ENCODE measurements around the gene CIAO3. TPM values are rescaled to one million over a fixed set of nuclear protein-coding genes. Genes with fewer than 3 reads are reported as not detected.
A peak's percentile ranks its signal among the peaks of the same experiment; 100 is the strongest.

Gene CIAO3
- total and polyA plus RNA-seq, 8 donors: 11.1 to 72.9 (median 16.3) TPM

DNA sequence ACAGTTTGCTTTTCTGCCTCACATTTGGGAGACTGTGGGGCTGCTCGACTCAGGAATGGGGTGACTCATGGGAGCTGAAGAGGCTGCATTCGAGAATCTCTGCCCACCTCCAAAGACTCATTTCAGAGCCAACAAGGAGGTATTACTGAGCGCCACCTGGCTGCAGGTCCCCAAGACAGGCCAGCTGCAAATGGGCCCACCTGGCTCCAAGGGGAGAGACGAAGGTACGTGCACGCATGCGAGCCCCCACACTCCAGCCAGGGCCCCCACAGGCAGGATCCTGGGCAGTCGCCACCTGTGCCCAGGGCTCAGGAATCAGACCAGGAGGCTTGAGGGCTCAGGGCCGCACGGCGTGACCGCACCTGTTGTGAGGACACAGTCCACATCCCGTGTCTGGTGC, 7.9 kb downstream of the CIAO3 start:
- Histone ChIP-seq H3K9me3 (no peaks in the 10 kb centered on the region), H3K36me3 (peaks cover 0 to 38% (median 0%) of the 10 kb centered on the region in 3 donors), H3K4me1 (peaks cover under 1 to 7% (median 5%) of the 10 kb centered on the region in 3 donors), H3K4me3 (no peak overlapping the region), H3K27me3 (no peaks in the 10 kb centered on the region), H3K27ac (no peak overlapping the region)
- DNase-seq: peak in 3 of 6 donors; percentile 7 to 69 (median 13)
- no peak for ATAC-seq
- TF ChIP-seq CTCF (IDR thresholded peaks at IDR 0.05): no peak
- intact Hi-C loops (cut with DNase I): no loop called here
- 88 to 94% methylated on average over 13 of the region's 13 CpGs for WGBS, 2 donors
- FAIRE-seq: no peak

GRCh38 chr16:732332-732731, 8.5 kb downstream of the CIAO3 start:
- DNase-seq (no peak), ATAC-seq (no peak), FAIRE-seq (no peak)
- Histone ChIP-seq H3K27ac (no peak overlapping the region), H3K4me3 (no peak overlapping the region), H3K9me3 (no peaks in the 10 kb centered on the region), H3K36me3 (peaks cover 0 to 32% (median 0%) of the 10 kb centered on the region in 3 donors), H3K27me3 (no peaks in the 10 kb centered on the region), H3K4me1 (peaks cover 6 to 13% (median 11%) of the 10 kb centered on the region in 3 donors)
- WGBS, 2 donors: 95% methylated on average over 12 of the region's 12 CpGs
- intact Hi-C loops (cut with DNase I): no loop called here
- TF ChIP-seq CTCF (IDR thresholded peaks at IDR 0.05): no peak

DNA sequence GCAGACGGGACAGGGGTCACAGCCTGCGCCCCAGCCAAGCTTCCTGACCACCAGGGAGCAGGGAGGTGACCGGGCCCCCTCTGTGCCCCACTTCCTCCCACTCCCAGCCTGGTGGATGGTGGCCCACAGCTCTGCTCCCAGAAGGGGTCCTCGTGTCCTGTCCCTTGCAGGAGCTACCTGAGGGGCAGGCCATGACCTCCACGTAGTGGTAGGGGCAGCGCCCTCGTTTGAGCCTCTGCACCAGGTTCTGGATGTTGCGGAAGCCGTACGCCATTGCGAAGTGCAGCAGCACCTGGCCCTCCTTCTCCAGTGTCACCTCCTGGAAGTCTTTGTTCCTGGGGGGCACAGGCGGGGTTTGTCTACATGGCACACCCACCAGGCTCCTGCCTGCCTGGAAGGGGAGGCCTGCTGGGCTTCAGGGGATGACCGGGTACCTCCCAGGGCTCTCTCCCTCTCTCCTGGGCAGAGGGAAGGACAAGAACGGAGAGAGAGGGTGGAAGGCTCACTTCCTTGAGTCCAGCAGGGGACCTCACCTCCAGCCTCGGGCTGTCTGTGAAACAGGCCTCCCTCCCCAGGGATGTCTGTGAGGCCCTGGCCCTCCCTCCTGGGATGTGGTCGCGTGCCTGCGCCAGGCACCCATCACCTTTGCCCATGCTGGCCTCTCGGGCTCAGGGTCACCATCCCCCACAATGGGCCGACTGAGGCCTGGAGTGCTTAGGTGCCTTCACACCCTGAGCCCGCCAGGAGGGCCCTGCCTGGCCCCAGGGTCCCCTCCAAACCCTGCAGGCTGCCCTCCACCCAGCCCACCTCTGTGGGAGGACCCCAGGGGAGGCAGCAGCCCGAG, 9.9 kb downstream of the CIAO3 start:
- no peaks in the 10 kb centered on the region for H3K27me3 ChIP-seq
- H3K36me3 ChIP-seq: peaks cover 0 to 24% (median 0%) of the 10 kb centered on the region in 3 donors
- H3K9me3 ChIP-seq: no peaks in the 10 kb centered on the region
- WGBS, 2 donors: 88 to 92% methylated on average over 21 to 22 of the region's 22 CpGs
- H3K4me1 ChIP-seq: peaks cover 9 to 16% (median 14%) of the 10 kb centered on the region in 3 donors
- intact Hi-C loops (cut with DNase I): no loop called here
- no peak overlapping the region for H3K4me3 ChIP-seq
- TF ChIP-seq CTCF (IDR thresholded peaks at IDR 0.05): no peak
- ATAC-seq (no peak), FAIRE-seq (no peak), DNase-seq (peak in 3 of 6 donors; percentile 18 to 74 (median 50))
- H3K27ac ChIP-seq: no peak overlapping the region

DNA sequence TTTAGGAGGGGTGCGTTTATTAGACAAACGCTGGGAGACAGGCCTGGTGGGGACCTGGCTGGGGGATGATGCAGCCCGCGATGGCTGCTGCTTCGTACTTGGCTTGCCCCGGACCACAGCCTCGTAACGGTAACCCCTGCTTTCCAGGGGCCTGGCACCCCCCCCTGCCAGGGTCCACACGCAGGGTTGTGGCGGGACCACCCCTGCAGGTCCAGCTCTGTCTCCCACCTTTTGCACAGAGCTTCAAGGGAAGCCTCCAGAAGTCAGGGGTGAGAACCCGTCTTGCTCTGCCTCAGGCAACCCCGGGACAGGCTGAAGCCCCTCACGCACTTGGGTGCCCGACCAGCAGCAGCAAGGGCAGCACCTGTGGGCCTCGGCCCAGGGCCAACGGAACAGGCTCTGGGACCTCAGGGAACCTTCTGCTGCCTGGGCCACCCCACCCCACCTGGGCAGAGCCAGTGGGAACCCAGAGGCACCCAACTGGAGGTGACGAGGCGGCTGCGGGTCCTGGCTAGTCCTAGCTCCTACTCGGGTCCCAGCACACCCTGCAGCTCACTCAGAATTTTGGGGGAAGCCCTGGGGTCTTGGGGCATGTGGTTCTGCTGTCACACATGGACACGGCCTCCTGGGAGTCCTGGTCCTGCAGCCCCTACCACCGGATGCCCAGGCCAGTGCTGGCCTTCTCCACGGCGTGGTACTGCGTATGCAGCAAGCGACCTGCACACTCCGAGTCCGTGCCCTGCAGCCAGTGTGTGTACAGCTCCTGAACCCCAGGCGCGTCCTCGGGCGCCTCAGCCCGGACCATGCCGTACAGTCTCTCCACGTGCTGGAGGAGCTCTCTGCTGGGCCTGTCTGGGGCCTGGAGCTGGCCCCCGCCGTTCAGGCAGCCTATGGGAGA, 10.8 kb downstream of the CIAO3 start:
- Histone ChIP-seq H3K4me3 (no peak overlapping the region), H3K4me1 (peaks cover 9 to 16% (median 14%) of the 10 kb centered on the region in 3 donors), H3K27ac (no peak overlapping the region), H3K9me3 (no peaks in the 10 kb centered on the region), H3K27me3 (no peaks in the 10 kb centered on the region), H3K36me3 (peaks cover 0 to 19% (median 0%) of the 10 kb centered on the region in 3 donors)
- peak in 4 of 6 donors; percentile 19 to 84 (median 42) for DNase-seq
- WGBS, 2 donors: 86 to 89% methylated on average over 37 of the region's 37 CpGs
- ATAC-seq: no peak
- TF ChIP-seq CTCF (IDR thresholded peaks at IDR 0.05): no peak
- no peak for FAIRE-seq
- intact Hi-C loops (cut with DNase I): no loop called here

Measured in pancreas (tissue), 10 donors.